Posterior vena cava (tissue), 2 donors: ENCODE results near the gene ST3GAL4. TPM values are rescaled to one million over a fixed set of nuclear protein-coding genes. Genes with fewer than 3 reads are reported as not detected.

ENCODE experiments used
- DNase-seq: peaks from one replicate; pipeline ENCODE4 v3.0.0-alpha.2; 2020; ENCODE audit warnings: low spot score
- intact Hi-C, 2 donors: fragments of 100-400 bp; cut with DNase I; formaldehyde crosslinking; loops; one replicate each; pipeline versions ENCODE4 v1.14.1 to v1.14.2; 2022 to 2023
- total RNA-seq, 2 donors: library from RNA; stranded (reverse); fragmentation: NEBNext Ultra II Directional; extraction: Animal tissue kit (Norgen Biotek cat#: 25700); gene quantifications; one replicate each; pipeline ENCODE4 v1.2.1, GENCODE V29; 2021
- donor health status: DM: yes; HTN: yes; CAD: no.
- donor health status: DM: yes; HTN: yes; CAD: no.

Gene ST3GAL4
- total RNA-seq, 2 donors from 2014 or later, result 36.8 to 44.6 TPM

DNA sequence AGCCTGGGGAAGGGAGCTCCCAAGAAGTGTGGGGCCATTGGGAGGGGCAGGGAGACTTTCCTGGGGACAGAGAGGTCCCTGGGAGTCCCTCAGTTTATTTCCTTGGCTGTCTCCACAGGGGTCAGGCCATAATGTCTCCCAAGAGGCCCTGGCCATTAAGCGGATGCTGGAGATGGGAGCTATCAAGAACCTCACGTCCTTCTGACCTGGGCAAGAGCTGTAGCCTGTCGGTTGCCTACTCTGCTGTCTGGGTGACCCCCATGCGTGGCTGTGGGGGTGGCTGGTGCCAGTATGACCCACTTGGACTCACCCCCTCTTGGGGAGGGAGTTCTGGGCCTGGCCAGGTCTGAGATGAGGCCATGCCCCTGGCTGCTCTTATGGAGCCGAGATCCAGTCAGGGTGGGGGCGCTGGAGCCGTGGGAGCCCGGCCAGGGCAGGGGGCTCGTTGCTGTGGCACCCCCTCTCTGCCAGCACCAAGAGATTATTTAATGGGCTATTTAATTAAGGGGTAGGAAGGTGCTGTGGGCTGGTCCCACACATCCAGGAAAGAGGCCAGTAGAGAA, 58.4 kb downstream of the ST3GAL4 start:
- DNase-seq, result no peak
- intact Hi-C loops, result no loop called here

DNA sequence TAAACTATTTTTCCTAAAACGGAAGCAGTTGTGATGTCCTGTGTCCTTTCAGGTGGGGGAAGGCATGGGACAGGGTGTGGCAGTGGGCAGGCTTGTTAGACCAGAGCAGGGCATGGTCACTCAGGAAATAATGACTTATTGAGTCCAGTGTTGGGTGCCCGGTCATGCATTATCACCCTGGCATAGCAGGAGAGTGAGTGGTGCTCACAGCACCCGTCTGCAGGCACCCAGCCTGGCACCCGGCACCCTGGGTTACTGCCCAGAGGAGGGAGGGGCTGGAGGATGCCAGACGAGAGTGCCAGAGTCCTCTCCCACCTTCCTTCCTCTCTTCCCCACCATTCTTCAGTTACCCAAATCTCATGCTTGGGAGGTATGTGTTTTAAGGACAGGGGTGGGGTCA, 59.1 kb downstream of the ST3GAL4 start:
- intact Hi-C loops, result no loop called here
- no peak for DNase-seq

DNA sequence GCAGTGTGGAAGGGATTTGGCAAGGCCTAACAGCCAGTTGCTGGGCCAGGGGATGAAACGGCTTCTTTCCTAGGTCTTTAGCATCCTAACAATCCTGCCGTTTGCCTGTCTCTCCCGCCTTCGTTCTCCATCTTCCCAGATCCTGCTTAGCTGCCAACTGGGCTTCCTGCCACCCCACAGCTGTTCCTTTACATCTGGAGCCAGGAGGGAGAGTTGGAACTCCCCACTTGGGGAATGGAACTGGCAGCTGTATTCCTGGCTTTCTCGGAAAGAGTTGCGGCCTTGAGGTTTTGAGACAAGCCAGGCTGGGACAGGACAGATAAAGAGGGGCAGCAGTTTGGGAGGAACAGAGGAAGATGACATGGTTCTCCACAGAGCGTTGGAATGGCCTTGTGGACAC, 59.6 kb downstream of the ST3GAL4 start:
- peak; percentile 95 for DNase-seq

DNA sequence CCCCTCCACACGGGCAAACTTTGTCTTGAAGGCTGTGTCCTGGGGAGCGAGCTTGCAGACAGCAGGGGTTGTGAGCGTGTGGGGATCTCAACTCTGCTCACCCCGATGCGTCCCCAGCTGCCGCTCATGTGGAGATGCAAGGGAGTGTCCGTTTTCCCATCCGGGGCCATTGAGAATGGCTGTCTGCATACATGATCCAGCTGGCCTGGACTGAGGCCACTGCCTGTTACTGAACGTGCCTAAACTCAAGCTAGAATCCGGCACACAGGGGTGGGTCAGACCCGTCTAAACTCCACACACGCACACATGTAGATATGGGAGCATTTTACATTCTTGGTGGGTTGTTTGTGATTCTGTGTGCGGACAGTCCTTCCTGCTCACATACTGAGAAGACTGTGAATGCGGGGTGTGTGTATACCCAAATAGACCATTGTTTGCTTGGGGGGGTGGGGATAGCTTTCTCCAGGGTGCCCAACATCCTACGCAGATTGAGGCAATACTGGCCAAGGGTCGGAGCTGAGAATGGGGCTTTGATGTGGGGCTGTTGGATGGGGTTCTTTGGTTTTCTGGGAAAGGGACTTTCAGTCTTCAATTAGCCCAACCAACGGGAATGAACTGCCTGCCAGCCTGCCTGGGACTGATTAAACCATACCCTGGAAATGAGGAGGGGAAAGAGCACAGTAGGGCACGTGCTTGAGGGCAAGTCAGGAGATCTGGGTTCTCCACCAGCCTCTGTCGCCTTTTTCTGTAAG, 60.4 kb downstream of the ST3GAL4 start:
- peak; percentile 94 for DNase-seq
- intact Hi-C loops, result no loop called here

More for the DNA sequence above, 59.6 kb downstream of the ST3GAL4 start:
- intact Hi-C loops, result no loop called here

DNA sequence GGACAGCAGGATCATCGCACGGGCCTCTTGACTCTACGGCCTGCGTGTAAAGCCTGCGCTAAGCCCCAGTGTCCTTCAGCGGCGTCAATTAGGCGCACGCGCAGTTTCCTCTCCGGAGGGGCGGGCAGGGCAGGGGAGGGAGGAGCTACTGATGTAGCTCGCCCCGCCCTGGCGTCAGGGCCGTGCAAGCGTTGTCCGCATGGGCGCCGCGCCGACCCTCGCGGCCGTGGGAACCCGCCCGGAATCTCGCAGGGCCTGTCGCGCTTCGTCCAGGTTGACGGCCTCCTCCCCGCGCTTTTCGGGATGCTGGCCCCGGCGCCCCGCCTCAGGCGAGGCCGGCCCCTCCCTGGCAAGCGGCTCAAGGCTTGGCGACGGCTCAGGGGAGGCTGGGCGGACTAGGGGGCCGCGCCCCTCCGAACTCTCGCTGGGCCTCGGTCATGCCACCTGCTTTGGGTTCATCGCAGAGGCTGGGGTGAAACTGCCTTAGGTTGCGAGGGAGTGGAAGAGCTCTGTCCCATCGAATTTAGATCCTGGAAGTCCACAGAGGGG, 61.1 kb downstream of the ST3GAL4 start:
- intact Hi-C loops, result no loop called here
- peak; percentile 97 for DNase-seq

DNA sequence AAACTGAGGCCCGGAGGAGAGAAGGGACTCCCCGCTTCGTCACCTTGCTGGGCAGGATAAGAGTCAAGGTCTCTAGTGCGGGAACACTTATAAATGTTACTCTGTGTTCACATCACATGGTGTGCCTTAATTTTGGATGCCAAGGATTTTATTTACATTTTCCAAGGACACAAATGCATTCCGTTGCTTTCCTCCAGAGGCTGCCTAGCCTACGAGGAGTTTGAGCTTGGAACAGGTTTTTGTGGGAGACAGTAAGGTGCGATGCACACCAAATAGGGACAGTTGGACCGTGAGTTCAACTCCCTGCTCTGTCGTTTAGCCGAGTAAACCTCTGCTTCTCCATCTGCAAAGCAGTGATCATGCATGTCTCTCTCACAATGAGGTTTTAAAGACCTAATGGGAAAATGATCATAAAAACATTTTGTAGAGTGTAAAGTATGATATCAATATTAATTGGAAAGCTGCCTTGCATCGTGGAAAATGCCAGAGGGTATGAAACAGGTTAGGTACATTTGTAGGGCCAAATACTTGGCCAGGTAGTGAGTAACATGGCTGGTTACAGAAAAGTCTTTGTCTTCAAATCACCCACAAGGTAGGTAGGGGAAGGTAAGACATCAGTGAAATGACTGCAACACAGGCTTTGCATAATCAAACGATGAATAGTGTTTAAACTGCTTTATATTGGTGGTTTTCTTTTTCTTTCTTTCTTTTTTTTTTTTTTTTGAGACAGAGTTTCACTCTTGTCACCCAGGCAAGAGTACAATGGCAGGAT, 61.8 kb downstream of the ST3GAL4 start:
- intact Hi-C loops, result no loop called here
- no peak for DNase-seq

DNA sequence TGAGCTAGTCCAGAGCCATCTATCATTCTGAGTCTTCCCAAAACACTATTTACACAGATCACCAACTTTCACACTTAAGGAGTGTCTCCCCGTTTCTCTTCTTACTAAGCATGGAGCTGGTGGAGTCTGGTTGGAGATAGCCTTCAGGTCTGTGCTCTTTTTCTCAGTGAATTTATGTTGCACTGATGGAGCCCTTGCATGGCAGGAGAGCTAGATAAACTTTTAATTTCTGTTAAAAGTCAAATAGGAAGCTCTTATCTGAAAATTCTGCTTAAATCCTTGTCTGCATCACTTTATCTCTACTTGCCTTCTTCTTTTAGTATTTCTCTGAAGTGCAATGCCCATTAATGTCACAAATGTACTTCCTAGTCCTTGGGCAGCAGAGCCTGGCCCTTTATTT, 63.4 kb downstream of the ST3GAL4 start:
- no peak for DNase-seq
- intact Hi-C loops, result no loop called here

DNA sequence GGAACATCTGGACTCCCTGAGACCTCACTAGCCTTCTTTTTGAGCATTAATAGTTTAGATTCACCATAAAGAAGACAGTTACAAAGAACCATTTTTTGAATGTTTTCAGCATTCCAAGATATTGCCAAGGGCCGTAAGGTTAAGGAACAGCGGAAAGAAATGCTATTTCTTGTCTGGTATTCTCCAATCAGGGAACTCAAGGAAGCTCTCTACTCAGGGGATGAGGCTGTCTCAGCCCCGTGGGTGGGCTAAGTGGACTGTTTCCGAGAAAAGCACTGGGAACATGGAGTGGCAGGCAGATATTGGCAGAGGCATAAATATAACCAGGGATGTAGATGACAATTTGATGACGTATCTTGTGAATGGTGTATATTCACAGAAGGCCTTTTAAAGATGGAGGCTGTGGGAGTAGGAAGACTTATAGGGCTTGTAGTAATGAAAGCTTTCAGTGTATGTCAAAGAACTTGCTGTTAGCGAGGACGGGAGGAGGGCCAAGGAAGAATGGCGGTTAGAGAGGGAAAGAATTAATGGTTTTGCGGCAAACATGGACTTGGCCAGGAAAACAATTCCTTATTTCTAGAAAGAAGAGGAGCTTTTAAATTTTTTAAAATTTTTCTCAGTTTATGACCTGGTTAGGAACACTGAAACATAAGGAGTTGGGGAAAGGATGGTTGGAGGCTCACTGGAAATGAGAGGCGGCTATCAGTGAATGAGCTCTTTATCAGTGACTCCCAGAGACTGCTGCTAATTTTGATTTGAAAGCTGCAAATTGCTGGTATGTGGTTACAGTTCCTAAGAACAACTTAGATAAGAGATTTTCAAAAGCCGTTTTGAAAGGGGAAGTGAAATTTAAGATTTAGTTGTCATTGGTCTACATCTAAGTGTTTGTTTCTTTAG, 64.6 kb downstream of the ST3GAL4 start:
- no peak for DNase-seq
- intact Hi-C loops, result loop anchor here in 1 of 2 donors (5.0 kb wide), 1 partner anchor 108 kb away; no protein-coding TSS in a partner anchor

DNA sequence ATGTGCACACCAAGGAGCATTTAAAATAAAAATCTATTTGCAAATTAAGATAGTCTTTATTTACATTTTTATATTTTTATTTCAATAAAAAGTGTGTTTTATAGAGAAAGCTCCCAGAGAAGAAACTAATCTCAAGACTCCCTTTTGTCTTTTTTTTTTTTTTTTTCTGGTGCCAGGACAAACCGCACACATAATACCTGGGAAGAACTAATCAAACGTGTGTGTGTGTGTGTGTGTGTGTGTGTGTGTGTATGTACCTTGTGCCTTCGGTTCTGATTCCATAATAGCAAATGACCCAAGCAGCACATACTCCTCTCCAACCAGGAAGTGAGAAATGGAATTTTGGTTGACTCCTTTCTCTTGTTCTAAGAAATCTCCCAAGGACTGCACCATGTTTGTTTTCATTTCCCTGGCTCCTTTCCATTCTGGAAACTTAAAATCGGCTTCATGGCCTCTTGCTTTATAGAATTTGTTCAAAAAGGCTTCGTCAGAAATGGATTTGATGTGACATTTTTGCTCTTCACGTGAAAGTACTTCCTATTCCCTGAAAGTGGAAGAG, 65.3 kb downstream of the ST3GAL4 start:
- intact Hi-C loops, result loop anchor here in 1 of 2 donors (5.0 kb wide), 1 partner anchor 108 kb away; no protein-coding TSS in a partner anchor

DNA sequence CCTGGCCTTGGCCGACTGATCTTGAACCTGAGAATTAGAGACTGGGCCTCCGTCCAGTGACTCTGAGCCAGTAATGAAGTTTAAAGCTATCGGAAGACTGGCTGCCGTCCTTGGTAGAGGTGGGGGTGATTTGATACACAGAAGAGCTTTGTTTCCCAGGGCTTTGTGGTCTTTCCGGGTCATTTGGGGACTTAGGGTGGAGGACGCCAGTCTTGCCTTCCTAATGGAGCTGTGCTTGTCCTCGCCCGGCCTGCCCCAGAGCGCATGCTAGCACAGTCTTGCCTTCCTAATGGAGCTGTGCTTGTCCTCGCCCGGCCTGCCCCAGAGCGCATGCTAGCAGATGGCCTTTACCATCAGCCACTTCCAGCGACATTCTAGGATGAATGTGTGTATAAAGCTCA, 65.8 kb downstream of the ST3GAL4 start:
- intact Hi-C loops, result loop anchor here in 1 of 2 donors (5.0 kb wide), 1 partner anchor 109 kb away; no protein-coding TSS in a partner anchor
- DNase-seq, result no peak

More for the DNA sequence above, 65.3 kb downstream of the ST3GAL4 start:
- DNase-seq, result no peak

DNA sequence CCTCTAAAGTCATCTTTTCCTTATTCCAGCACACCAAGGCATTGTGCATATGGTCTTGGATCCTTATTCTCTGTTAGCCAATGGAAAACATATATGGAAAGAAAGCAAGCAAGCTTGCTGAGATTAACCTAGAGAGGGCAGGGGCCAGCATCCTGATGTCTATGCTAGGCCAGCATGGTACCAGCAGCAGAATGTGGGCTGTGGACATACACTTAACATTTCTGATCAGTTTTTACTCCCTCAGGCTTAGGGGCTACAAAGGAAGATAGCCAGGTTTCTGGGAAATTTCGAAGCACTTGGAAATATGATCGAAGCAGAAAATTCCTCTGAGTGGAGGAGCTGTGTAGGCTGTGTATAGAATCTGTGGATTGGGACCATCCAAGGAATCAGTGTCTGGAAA, 67.0 kb downstream of the ST3GAL4 start:
- DNase-seq, result no peak
- intact Hi-C loops, result loop anchor here in 1 of 2 donors (5.0 kb wide), 1 partner anchor 110 kb away; no protein-coding TSS in a partner anchor

DNA sequence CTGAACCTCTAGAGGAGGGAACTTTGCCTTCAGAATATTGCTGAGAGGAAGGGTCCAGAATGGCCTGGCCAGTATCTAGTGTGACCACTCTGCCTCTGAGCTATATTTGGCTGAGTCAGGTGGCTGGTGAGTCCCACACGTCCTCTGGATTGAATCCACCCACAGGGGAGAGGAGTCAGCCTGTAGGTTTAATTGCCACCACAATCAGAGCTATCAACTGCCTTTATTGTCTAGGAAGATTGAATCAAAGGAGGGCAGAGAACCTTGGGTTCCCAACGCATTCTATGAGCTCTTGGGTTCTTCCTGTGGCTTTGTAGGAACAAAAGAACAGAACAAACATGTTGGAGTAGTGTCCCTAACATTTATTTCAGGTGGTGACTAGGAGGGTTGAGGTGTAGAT, 67.7 kb downstream of the ST3GAL4 start:
- DNase-seq, result no peak
- intact Hi-C loops, result loop anchor here in 1 of 2 donors (5.0 kb wide), 1 partner anchor 111 kb away; no protein-coding TSS in a partner anchor

DNA sequence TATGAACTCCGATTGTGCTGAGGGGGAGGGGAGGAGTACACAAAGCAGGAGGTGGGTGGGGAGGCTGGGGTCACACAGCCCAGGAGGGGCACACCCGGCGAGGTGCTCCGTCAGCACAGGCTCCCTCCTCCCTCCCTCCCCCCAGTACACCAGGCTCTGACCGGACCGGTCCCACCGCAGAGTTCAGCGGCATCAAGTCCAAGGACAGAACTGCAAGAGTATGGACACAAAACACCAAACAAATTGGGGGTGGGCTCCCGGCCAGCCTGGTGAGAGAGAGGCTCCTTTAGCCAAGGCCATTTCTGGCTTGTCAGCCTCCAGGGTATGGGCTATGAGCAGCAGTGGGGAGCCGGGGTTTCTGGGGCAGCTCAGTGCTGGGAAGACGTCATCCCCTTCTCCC, 68.3 kb downstream of the ST3GAL4 start:
- no peak for DNase-seq
- intact Hi-C loops, result loop anchor here in 1 of 2 donors (5.0 kb wide), 1 partner anchor 111 kb away; no protein-coding TSS in a partner anchor

DNA sequence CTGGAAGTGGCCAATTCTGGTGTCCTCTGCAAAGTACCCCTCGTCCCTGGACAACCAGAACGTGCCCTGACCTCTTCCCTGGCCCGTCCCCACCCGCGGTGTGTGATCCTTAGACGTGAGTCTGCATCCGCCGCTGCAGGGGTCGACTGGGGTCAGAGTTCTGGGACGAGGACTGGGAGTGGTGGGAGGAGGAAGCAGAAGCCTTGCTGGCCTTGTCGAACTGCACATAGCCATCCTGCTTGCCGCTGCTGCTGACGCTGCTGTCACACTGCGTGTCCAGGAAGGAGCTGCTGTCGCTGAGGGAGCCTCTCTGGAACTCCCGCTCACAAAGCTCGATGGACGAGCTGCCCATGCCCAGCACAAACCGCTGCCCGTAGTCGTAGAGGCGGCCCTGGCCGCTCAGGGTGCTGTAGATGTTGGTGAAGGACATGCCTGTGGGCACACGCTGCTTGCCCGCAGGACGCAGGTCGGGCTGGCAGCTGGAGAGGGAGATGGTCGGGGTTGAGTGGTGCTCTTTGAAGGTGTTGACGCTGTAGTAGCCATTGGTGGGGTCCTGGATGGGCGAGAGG, 69.1 kb downstream of the ST3GAL4 start:
- no peak for DNase-seq
- intact Hi-C loops, result loop anchor here in 1 of 2 donors (5.0 kb wide), 2 partner anchors 67 to 112 kb away; partner anchors contain the start of gene ST3GAL4

DNA sequence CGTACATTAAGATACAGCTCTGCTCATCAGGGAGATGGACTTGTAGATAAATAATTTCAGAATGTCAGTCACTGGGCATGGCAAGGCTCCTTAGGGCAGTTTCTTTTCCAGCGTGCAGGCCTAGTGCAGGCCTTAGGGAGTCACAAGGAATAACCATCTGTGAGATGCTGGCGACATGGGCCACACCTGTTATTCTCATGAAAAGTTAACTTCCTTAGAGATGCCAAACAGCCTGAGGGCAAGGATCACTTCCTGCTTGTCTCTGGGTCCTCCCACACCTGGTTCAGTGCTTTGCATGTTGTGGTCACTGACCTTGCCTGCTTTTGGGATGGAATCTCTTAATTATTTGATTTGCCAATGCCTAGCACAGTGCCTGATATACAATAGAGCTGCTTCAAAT, 70.6 kb downstream of the ST3GAL4 start:
- DNase-seq, result no peak
- intact Hi-C loops, result loop anchor here in 1 of 2 donors (5.0 kb wide), 1 partner anchor 69 kb away; the partner anchor contains the start of gene ST3GAL4

DNA sequence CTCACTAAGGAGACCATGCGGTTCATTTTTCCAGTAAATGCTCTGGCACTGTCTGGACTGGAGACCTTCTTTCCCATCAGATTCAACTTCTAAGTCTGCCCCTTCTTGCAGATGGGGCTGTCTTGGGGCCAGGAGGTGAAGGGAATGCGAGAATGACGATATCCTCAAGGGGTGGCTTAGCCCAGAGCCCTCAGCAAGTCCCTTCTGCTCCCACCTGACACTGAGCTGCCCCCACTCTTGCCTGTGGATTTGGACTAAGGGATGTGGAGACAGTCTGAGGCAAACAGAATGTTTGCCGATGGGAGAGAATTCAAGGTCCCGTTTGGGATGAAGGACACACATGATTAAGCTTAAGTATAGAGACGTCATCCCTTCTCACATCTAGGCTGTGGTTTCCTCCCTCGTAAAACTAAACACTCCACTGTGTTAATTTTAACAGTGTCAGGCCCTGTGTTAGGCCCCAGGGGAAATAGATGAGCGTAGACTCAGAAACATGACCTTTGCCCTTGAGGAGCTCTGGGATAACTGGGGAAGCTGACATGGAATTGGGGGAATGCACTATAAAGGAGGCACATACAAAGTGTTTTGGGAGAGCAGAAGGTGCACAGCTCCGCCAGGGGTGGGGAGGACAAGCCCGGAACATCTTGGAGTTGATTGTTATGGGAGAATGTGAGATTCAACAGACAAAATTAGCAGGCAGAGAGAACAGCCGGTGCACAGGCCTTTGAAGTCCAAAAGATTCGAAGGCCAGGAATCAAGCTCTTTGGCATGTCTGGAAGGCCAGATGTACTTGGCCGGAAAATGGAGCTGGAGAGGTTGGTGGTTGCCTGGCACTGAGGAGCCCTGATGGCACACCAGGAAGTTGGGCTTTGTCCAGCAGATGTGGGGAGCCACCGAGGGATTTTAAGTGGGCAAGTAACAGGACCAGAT, 71.6 kb downstream of the ST3GAL4 start:
- no peak for DNase-seq
- intact Hi-C loops, result loop anchor here in 1 of 2 donors (5.0 kb wide), 1 partner anchor 70 kb away; the partner anchor contains the start of gene ST3GAL4
